Upper lobe of right lung (tissue), 1 donor: ENCODE results near the gene OPA1. TPM values are rescaled to one million over a fixed set of nuclear protein-coding genes. Genes with fewer than 3 reads are reported as not detected.

Experiments used
- ATAC-seq: fragments of 200-7000 bp; cut with Tn5 transposase; one replicate; pipeline ENCODE4 v1.9.1; 2020; ENCODE audit warnings: mild to moderate bottlenecking, moderate library complexity
- DNase-seq: peaks from one replicate; pipeline ENCODE4 v3.0.0-alpha.2; 2020
- H3K27ac ChIP-seq: fragments of 200-600 bp; one replicate; pipeline ENCODE4 v1.8.0; 2022
- H3K27me3 ChIP-seq: fragments of 200-600 bp; one replicate; pipeline ENCODE4 v1.8.0; 2022; ENCODE audit warnings: mild to moderate bottlenecking
- H3K36me3 ChIP-seq: fragments of 200-600 bp; one replicate; pipeline ENCODE4 v1.8.0; 2022
- H3K4me1 ChIP-seq: fragments of 200-600 bp; one replicate; pipeline ENCODE4 v1.8.0; 2022
- H3K4me3 ChIP-seq: fragments of 200-600 bp; one replicate; pipeline ENCODE4 v1.8.0; 2022; ENCODE audit warnings: mild to moderate bottlenecking
- H3K9me3 ChIP-seq: fragments of 200-600 bp; one replicate; pipeline ENCODE4 v1.8.0; 2022
- CTCF ChIP-seq: fragments of 200-600 bp; IDR thresholded peaks from one replicate; pipeline ENCODE4 v1.8.0; 2022; ENCODE audit warnings: antibody characterized with exemption
- intact Hi-C: fragments of 100-400 bp; cut with DNase I; formaldehyde crosslinking; loops from one replicate; pipeline ENCODE4 v1.11.0; 2022
- total RNA-seq: library from RNA; stranded (reverse); fragmentation: NEBNext Ultra II Directional; extraction: Animal tissue kit (Norgen Biotek cat#: 25700); gene quantifications from one replicate; pipeline ENCODE4 v1.2.1, GENCODE V29; 2021
- donor health status: DM: no; HTN: yes; CAD: no; lungs with severe emphysema.

The OPA1 gene
- total RNA-seq, 1 donor from 2014 or later: 46.3 TPM

GRCh38 chr3:193573403-193574191 lies 19.4 kb upstream of the OPA1 start:
- DNase-seq (no peak), ATAC-seq (peak; percentile 50)
- TF ChIP-seq CTCF: no peak

DNA sequence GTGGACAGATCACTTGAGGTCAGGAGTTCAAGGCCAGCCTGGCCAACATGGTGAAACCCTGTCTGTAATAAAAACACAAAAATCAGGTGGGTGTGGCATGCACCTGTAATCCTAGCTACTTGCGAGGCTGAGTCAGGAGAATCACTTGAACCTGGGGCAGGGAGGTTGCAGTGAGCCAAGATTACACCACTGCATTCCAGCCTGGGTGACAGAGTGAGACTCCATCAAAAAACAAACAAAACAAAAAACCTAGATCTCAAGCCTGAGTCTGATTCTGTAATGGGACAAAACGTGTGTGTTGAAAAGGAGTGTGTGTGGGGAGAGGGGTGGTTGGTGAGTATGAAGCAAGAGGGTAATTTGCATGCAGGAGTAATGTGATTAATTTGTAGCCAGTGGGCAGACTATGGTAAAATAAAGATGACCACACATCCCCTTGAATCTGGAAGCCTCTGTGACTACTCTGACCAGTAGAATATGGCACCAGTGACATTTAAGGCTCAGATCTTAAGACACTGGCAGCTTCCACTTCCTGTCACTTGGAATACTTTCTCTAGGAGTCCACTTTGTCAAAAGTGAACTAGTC lies 18.4 kb upstream of the OPA1 start:
- TF ChIP-seq CTCF: no peak
- peak; percentile 60 for ATAC-seq

More at GRCh38 chr3:193573403-193574191, 19.4 kb upstream of the OPA1 start:
- Histone ChIP-seq H3K4me1 (no peaks in the 10 kb centered on the region), H3K36me3 (no peaks in the 10 kb centered on the region), H3K27ac (no peak overlapping the region), H3K9me3 (no peaks in the 10 kb centered on the region), H3K27me3 (no peaks in the 10 kb centered on the region), H3K4me3 (no peak overlapping the region)
- intact Hi-C loops: loop anchor here (10.0 kb wide), 1 partner anchor 759 kb away; no protein-coding TSS in a partner anchor

GRCh38 chr3:193585530-193585929 lies 7.5 kb upstream of the OPA1 start:
- intact Hi-C loops: no loop called here
- ATAC-seq (no peak), DNase-seq (no peak)
- H3K36me3 ChIP-seq: no peaks in the 10 kb centered on the region
- H3K9me3 ChIP-seq: no peaks in the 10 kb centered on the region
- H3K4me3 ChIP-seq: no peak overlapping the region
- no peaks in the 10 kb centered on the region for H3K4me1 ChIP-seq
- no peaks in the 10 kb centered on the region for H3K27me3 ChIP-seq
- H3K27ac ChIP-seq: no peak overlapping the region
- TF ChIP-seq CTCF: no peak

More for the DNA sequence above, 18.4 kb upstream of the OPA1 start:
- intact Hi-C loops: loop anchor here (10.0 kb wide), 1 partner anchor 760 kb away; no protein-coding TSS in a partner anchor
- H3K9me3 ChIP-seq: no peaks in the 10 kb centered on the region
- H3K27ac ChIP-seq: no peak overlapping the region
- no peaks in the 10 kb centered on the region for H3K27me3 ChIP-seq
- no peak for DNase-seq
- no peak overlapping the region for H3K4me3 ChIP-seq
- H3K36me3 ChIP-seq: no peaks in the 10 kb centered on the region
- H3K4me1 ChIP-seq: no peaks in the 10 kb centered on the region

DNA sequence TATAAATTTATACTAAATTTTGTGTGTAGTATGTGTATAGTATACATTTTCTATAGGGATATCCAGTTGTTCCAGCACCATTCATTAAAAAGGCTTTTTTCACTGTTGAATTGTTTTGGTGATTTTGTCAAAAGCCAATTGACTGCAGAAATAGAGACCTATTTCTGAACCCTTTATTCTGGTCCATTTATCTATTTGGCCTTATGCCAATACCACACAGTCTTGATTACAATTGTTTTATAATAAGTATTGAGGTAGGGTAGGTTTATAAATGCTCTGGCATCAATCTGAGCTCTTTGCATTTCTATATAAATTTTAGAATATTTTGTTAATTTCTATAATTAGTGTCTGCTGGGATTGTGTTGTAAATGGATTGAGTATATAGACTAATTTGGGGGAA lies 6.5 kb upstream of the OPA1 start:
- no peaks in the 10 kb centered on the region for H3K27me3 ChIP-seq
- H3K27ac ChIP-seq: no peak overlapping the region
- no peak overlapping the region for H3K4me3 ChIP-seq
- H3K9me3 ChIP-seq: no peaks in the 10 kb centered on the region
- H3K36me3 ChIP-seq: no peaks in the 10 kb centered on the region
- no peak for ATAC-seq
- intact Hi-C loops: no loop called here
- no peak for TF ChIP-seq CTCF
- H3K4me1 ChIP-seq: no peaks in the 10 kb centered on the region
- DNase-seq: no peak

GRCh38 chr3:193589129-193589528 lies 3.9 kb upstream of the OPA1 start:
- no peak for TF ChIP-seq CTCF
- intact Hi-C loops: no loop called here
- Histone ChIP-seq H3K4me1 (peaks cover 9% of the 10 kb centered on the region), H3K27me3 (no peaks in the 10 kb centered on the region), H3K36me3 (no peaks in the 10 kb centered on the region), H3K27ac (no peak overlapping the region), H3K9me3 (no peaks in the 10 kb centered on the region), H3K4me3 (no peak overlapping the region)
- ATAC-seq: no peak
- DNase-seq: no peak
